Breast epithelium (tissue), 4 donors: ENCODE results near the gene SLC25A19. TPM values are rescaled to one million over a fixed set of nuclear protein-coding genes. Genes with fewer than 3 reads are reported as not detected.
"Not testable (repeated sequence)": the region's sequence is repeated elsewhere in the genome, so short reads cannot be mapped to it uniquely, and the experiment has no call there.

ENCODE experiments used
- DNase-seq, 2 donors: peaks; one replicate each; pipeline ENCODE4 v3.0.0-alpha.2; 2019; ENCODE audit warnings: low spot score in 2 of 2
- H3K27ac ChIP-seq, 2 donors: fragments of 200-600 bp; sonication (generic) in 1 of 2; one replicate each; pipeline ENCODE4 v1.5.1; 2016 to 2019; ENCODE audit warnings: mild to moderate bottlenecking in 1 of 2
- H3K27me3 ChIP-seq, 2 donors: fragments of 200-600 bp; sonication (generic) in 1 of 2; one replicate each; pipeline versions ENCODE4 v1.5.1 to v1.6.0; 2017 to 2019; ENCODE audit warnings: control low read depth in 1 of 2, mild to moderate bottlenecking in 1 of 2
- H3K36me3 ChIP-seq: fragments of 200-600 bp; one replicate; pipeline ENCODE4 v1.5.1; 2019
- H3K4me1 ChIP-seq, 2 donors: fragments of 200-600 bp; sonication (generic); one replicate each; pipeline ENCODE4 v1.5.1; 2016 to 2019; ENCODE audit warnings: control low read depth in 1 of 2
- H3K4me3 ChIP-seq, 3 donors: fragments of 200-600 bp; sonication (generic); 1 replicate in 2 of 3; 2 replicates in 1 of 3; pipeline ENCODE4 v1.5.1; 2016 to 2019; ENCODE audit warnings: mild to moderate bottlenecking in 3 of 3, moderate library complexity in 2 of 3
- H3K9me3 ChIP-seq, 2 donors: fragments of 200-600 bp; sonication (generic) in 1 of 2; one replicate each; pipeline ENCODE4 v1.5.1; 2016 to 2019; ENCODE audit warnings: control low read depth in 1 of 2
- CTCF ChIP-seq, 3 donors: fragments of 450-650 bp; IDR thresholded peaks; one replicate each; pipeline ENCODE4 v1.5.1; 2016 to 2017; ENCODE audit warnings: antibody characterized with exemption in 3 of 3, mild to moderate bottlenecking in 3 of 3, moderate library complexity in 3 of 3
- POLR2A ChIP-seq: fragments of 450-650 bp; IDR thresholded peaks from one replicate; pipeline ENCODE4 v1.6.1; 2016; ENCODE audit warnings: antibody characterized with exemption, mild to moderate bottlenecking, moderate library complexity
- POLR2AphosphoS5 ChIP-seq, 3 donors: sonication (generic); formaldehyde crosslinking; IDR thresholded peaks; one replicate each; pipeline ENCODE4 v1.6.1; 2017; ENCODE audit warnings: antibody characterized with exemption in 3 of 3
- intact Hi-C: fragments of 100-400 bp; cut with DNase I; formaldehyde crosslinking; loops from one replicate; pipeline ENCODE4 v1.15.1; 2023; ENCODE audit warnings: low total_unique reads
- total RNA-seq, 3 donors: library from RNA; depleted of rRNA; stranded (reverse); fragments of >200 nt; gene quantifications; one replicate each; pipeline ENCODE4 v1.1.0, GENCODE V29; 2016

The SLC25A19 gene
- total RNA-seq, 3 donors from 2014 or later = 11.4 to 13.8 (median 12.3) TPM

GRCh38 chr17:75287221-75287620 lies 2.0 kb downstream of the SLC25A19 start:
- intact Hi-C loops = no loop called here
- no peak for DNase-seq

GRCh38 chr17:75285123-75285522 lies 4.1 kb downstream of the SLC25A19 start:
- no peak overlapping the region for H3K27ac ChIP-seq
- no peaks in the 10 kb centered on the region for H3K36me3 ChIP-seq
- no peaks in the 10 kb centered on the region for H3K9me3 ChIP-seq
- H3K27me3 ChIP-seq = no peaks in the 10 kb centered on the region
- TF ChIP-seq CTCF (IDR thresholded peaks at IDR 0.05) (no peak), POLR2A (no peak), POLR2AphosphoS5 (IDR thresholded peaks at IDR 0.05) (no peak)
- intact Hi-C loops = no loop called here
- no peaks in the 10 kb centered on the region for H3K4me1 ChIP-seq
- H3K4me3 ChIP-seq = no peak overlapping the region
- no peak for DNase-seq

More at GRCh38 chr17:75287221-75287620, 2.0 kb downstream of the SLC25A19 start:
- Histone ChIP-seq H3K4me3 (no peak overlapping the region), H3K27ac (no peak overlapping the region), H3K36me3 (no peaks in the 10 kb centered on the region), H3K27me3 (no peaks in the 10 kb centered on the region), H3K9me3 (no peaks in the 10 kb centered on the region), H3K4me1 (no peaks in the 10 kb centered on the region)
- TF ChIP-seq CTCF (IDR thresholded peaks at IDR 0.05) (no peak), POLR2A (no peak), POLR2AphosphoS5 (IDR thresholded peaks at IDR 0.05) (no peak)

- H3K4me1 ChIP-seq, DNase-seq, intact Hi-C loops, H3K27me3 ChIP-seq, H3K36me3 ChIP-seq, H3K27ac ChIP-seq, H3K9me3 ChIP-seq, H3K4me3 ChIP-seq: not testable (repeated sequence)
Observed at GRCh38 chr17:75280189-75280588, 9.0 kb downstream of the SLC25A19 start.

DNA sequence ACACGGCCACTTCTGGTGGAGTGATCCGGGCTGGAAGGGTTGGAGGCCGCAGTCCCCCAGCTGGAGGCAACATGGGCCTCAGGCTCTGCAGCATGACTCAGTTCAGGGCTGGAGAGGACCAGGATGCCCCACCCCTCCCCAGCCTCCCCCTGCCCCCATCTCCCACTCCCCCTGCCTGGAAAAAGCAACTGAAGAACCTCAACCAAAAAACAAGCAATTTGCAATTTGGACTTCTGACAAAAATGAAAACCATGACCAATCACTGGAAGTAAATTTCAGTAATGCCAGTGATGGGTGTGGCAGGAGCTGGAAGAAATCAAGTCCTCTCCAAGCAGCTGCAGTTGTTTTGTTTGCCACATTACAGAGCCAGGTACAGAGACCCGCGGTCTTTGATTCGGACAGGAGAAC lies 11.6 kb downstream of the SLC25A19 start:
- intact Hi-C loops = no loop called here
- DNase-seq = no peak
- no peaks in the 10 kb centered on the region for H3K9me3 ChIP-seq
- H3K36me3 ChIP-seq = no peaks in the 10 kb centered on the region
- TF ChIP-seq POLR2AphosphoS5 (IDR thresholded peaks at IDR 0.05) (no peak), POLR2A (no peak), CTCF (IDR thresholded peaks at IDR 0.05) (no peak)
- H3K27ac ChIP-seq = no peak overlapping the region
- no peaks in the 10 kb centered on the region for H3K4me1 ChIP-seq
- no peak overlapping the region for H3K4me3 ChIP-seq
- H3K27me3 ChIP-seq = no peaks in the 10 kb centered on the region

DNA sequence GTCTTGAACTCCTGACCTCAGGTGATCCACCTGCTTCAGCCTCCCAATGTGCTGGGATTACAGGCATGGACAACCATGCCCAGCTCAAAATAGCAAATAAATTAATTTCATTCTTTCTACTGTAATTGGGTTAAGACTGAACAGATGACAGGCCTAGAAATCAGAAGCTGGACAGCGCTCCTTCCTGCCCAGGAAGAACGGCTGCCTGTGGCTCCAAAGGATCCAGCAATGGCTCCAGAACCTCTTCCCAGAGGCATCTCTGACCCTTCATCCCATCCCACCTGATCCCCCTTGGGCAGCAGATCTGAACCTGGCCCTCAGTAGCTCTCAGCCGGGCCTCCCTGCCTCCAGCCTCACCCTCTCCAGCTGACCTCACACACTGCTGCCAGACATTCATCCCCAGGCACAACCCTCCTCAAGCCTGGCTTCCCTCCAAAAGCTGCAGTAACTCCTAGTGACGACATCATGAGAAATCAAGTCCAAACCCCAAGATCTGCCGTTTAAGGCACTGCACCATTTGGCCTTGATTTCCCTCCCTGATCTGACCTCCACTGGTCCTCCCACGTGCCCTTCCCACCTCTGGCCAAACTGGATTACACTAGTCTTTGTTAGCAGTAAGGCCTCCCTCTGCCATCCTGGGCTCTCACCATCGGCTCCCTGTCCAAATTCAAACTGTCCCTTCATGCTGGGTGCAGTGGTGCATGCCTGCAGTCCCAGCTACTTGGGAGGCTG lies 15.1 kb downstream of the SLC25A19 start:
- TF ChIP-seq CTCF (IDR thresholded peaks at IDR 0.05) (no peak), POLR2AphosphoS5 (IDR thresholded peaks at IDR 0.05) (no peak), POLR2A (no peak)
- Histone ChIP-seq H3K27ac (no peak overlapping the region), H3K36me3 (no peaks in the 10 kb centered on the region), H3K27me3 (no peaks in the 10 kb centered on the region), H3K9me3 (no peaks in the 10 kb centered on the region), H3K4me1 (peaks cover 5 to 8% of the 10 kb centered on the region in 2 donors), H3K4me3 (no peak overlapping the region)
- no peak for DNase-seq
- intact Hi-C loops = no loop called here
